Immature natural killer cell (primary cell): ENCODE results near the gene PIEZO2. TPM values are rescaled to one million over a fixed set of nuclear protein-coding genes. Genes with fewer than 3 reads are reported as not detected.

ENCODE experiments used
- DNase-seq, 3 donors: peaks; one replicate each; pipeline ENCODE4 v3.0.0; 2022; ENCODE audit warnings: mixed read lengths in 1 of 3
- H3K27ac Mint-ChIP-seq, 6 donors: one replicate each; pipeline ENCODE4 v1.8.0; 2020; ENCODE audit warnings: mixed read lengths in 6 of 6, mild to moderate bottlenecking in 5 of 6, inconsistent platforms in 4 of 6, moderate library complexity in 3 of 6
- H3K27me3 Mint-ChIP-seq, 3 donors: one replicate each; pipeline ENCODE4 v1.8.0; 2020 to 2021; ENCODE audit warnings: low read depth in 3 of 3, mild to moderate bottlenecking in 3 of 3, mixed read lengths in 3 of 3, moderate library complexity in 3 of 3, inconsistent platforms in 1 of 3
- H3K36me3 Mint-ChIP-seq, 3 donors: one replicate each; pipeline ENCODE4 v1.8.0; 2020; ENCODE audit warnings: mixed read lengths in 3 of 3, inconsistent platforms in 2 of 3, mild to moderate bottlenecking in 2 of 3
- H3K4me1 Mint-ChIP-seq, 2 donors: one replicate each; pipeline ENCODE4 v1.8.0; 2020; ENCODE audit warnings: inconsistent platforms in 2 of 2, mild to moderate bottlenecking in 2 of 2, mixed read lengths in 2 of 2, moderate library complexity in 1 of 2
- H3K4me3 Mint-ChIP-seq, 5 donors: one replicate each; pipeline ENCODE4 v1.8.0; 2020; ENCODE audit warnings: mild to moderate bottlenecking in 5 of 5, mixed read lengths in 5 of 5, inconsistent platforms in 3 of 5, moderate library complexity in 3 of 5
- H3K9me3 Mint-ChIP-seq, 6 donors: one replicate each; pipeline ENCODE4 v1.8.0; 2020; ENCODE audit warnings: mild to moderate bottlenecking in 6 of 6, mixed read lengths in 6 of 6, inconsistent platforms in 4 of 6, moderate library complexity in 3 of 6
- polyA plus RNA-seq, 3 donors: library from polyadenylated mRNA; unstranded; fragments of 300-500 nt; fragmentation: Illumina TruSeq; gene quantifications; one replicate each; pipeline ENCODE4 v1.2.3, GENCODE V29; 2021

PIEZO2 gene
- polyA plus RNA-seq, 3 donors from 2014 or later = not detected

GRCh38 chr18:10965119-10965518, 184.2 kb downstream of the PIEZO2 start:
- Mint-ChIP-seq H3K4me3 (no peak overlapping the region), H3K36me3 (no peaks in the 10 kb centered on the region), H3K27me3 (peaks cover 0 to 1% (median 0%) of the 10 kb centered on the region in 3 donors), H3K4me1 (no peaks in the 10 kb centered on the region), H3K27ac (no peak overlapping the region), H3K9me3 (peaks cover 3 to 18% (median 7%) of the 10 kb centered on the region in 6 donors)
- DNase-seq = no peak

GRCh38 chr18:10953672-10954071, 195.7 kb downstream of the PIEZO2 start:
- peaks cover 0 to 3% (median 2%) of the 10 kb centered on the region in 3 donors for H3K27me3 Mint-ChIP-seq
- H3K27ac Mint-ChIP-seq = no peak overlapping the region
- H3K36me3 Mint-ChIP-seq = no peaks in the 10 kb centered on the region
- DNase-seq = no peak
- no peaks in the 10 kb centered on the region for H3K4me1 Mint-ChIP-seq
- no peak overlapping the region for H3K4me3 Mint-ChIP-seq
- H3K9me3 Mint-ChIP-seq = peaks cover 0 to 16% (median 5%) of the 10 kb centered on the region in 6 donors

- Mint-ChIP-seq H3K4me3 (no peak overlapping the region), H3K36me3 (no peaks in the 10 kb centered on the region), H3K27me3 (peaks cover 0 to 6% (median 2%) of the 10 kb centered on the region in 3 donors), H3K9me3 (peaks cover 0 to 16% (median 7%) of the 10 kb centered on the region in 6 donors), H3K4me1 (no peaks in the 10 kb centered on the region), H3K27ac (no peak overlapping the region)
- DNase-seq = no peak
Observed at GRCh38 chr18:10951631-10952544, 197.5 kb downstream of the PIEZO2 start.

GRCh38 chr18:10950876-10951630, 198.3 kb downstream of the PIEZO2 start:
- peaks cover 0 to 1% (median 0%) of the 10 kb centered on the region in 3 donors for H3K36me3 Mint-ChIP-seq
- H3K9me3 Mint-ChIP-seq = peaks cover under 1 to 18% (median 8%) of the 10 kb centered on the region in 6 donors
- H3K27me3 Mint-ChIP-seq = peaks cover 0 to 6% (median 2%) of the 10 kb centered on the region in 3 donors
- no peak for DNase-seq
- no peak overlapping the region for H3K27ac Mint-ChIP-seq
- no peaks in the 10 kb centered on the region for H3K4me1 Mint-ChIP-seq
- H3K4me3 Mint-ChIP-seq = no peak overlapping the region

- peaks cover 5 to 25% (median 13%) of the 10 kb centered on the region in 6 donors for H3K9me3 Mint-ChIP-seq
- no peak overlapping the region for H3K27ac Mint-ChIP-seq
- no peak overlapping the region for H3K4me3 Mint-ChIP-seq
- H3K36me3 Mint-ChIP-seq = peaks cover 0 to 3% (median 0%) of the 10 kb centered on the region in 3 donors
- no peaks in the 10 kb centered on the region for H3K4me1 Mint-ChIP-seq
- H3K27me3 Mint-ChIP-seq = peaks cover 0 to 6% (median 2%) of the 10 kb centered on the region in 3 donors
- no peak for DNase-seq
Observed at GRCh38 chr18:10950080-10950875, 199.1 kb downstream of the PIEZO2 start.

- Mint-ChIP-seq H3K36me3 (peaks cover 0 to 3% (median 0%) of the 10 kb centered on the region in 3 donors), H3K4me3 (no peak overlapping the region), H3K27ac (no peak overlapping the region), H3K4me1 (no peaks in the 10 kb centered on the region), H3K27me3 (peaks cover 0 to 6% (median 0%) of the 10 kb centered on the region in 3 donors), H3K9me3 (peaks cover 6 to 27% (median 18%) of the 10 kb centered on the region in 6 donors)
- DNase-seq = no peak
Observed at GRCh38 chr18:10949655-10950054, 199.7 kb downstream of the PIEZO2 start.

GRCh38 chr18:10948421-10948820, 200.9 kb downstream of the PIEZO2 start:
- no peak for DNase-seq
- peaks cover 7 to 34% (median 20%) of the 10 kb centered on the region in 6 donors for H3K9me3 Mint-ChIP-seq
- no peak overlapping the region for H3K4me3 Mint-ChIP-seq
- no peaks in the 10 kb centered on the region for H3K4me1 Mint-ChIP-seq
- H3K27me3 Mint-ChIP-seq = peaks cover 0 to 6% (median 0%) of the 10 kb centered on the region in 3 donors
- no peak overlapping the region for H3K27ac Mint-ChIP-seq
- peaks cover 0 to 3% (median 0%) of the 10 kb centered on the region in 3 donors for H3K36me3 Mint-ChIP-seq

GRCh38 chr18:10946058-10946457, 203.3 kb downstream of the PIEZO2 start:
- Mint-ChIP-seq H3K27ac (no peak overlapping the region), H3K4me3 (no peak overlapping the region), H3K9me3 (peaks cover 6 to 39% (median 24%) of the 10 kb centered on the region in 6 donors), H3K4me1 (no peaks in the 10 kb centered on the region), H3K27me3 (peaks cover 0 to 3% (median 0%) of the 10 kb centered on the region in 3 donors), H3K36me3 (peaks cover 0 to 3% (median 0%) of the 10 kb centered on the region in 3 donors)
- DNase-seq = no peak

GRCh38 chr18:10942998-10943397, 206.4 kb downstream of the PIEZO2 start:
- Mint-ChIP-seq H3K4me3 (no peak overlapping the region), H3K9me3 (peaks cover 6 to 39% (median 23%) of the 10 kb centered on the region in 6 donors), H3K4me1 (no peaks in the 10 kb centered on the region), H3K36me3 (peaks cover 0 to 3% (median 0%) of the 10 kb centered on the region in 3 donors), H3K27ac (no peak overlapping the region), H3K27me3 (peaks cover 0 to 3% (median 0%) of the 10 kb centered on the region in 3 donors)
- DNase-seq = no peak

- no peaks in the 10 kb centered on the region for H3K4me1 Mint-ChIP-seq
- H3K27me3 Mint-ChIP-seq = peaks cover 0 to 2% (median 0%) of the 10 kb centered on the region in 3 donors
- DNase-seq = no peak
- no peaks in the 10 kb centered on the region for H3K36me3 Mint-ChIP-seq
- peaks cover 5 to 24% (median 11%) of the 10 kb centered on the region in 6 donors for H3K9me3 Mint-ChIP-seq
- no peak overlapping the region for H3K27ac Mint-ChIP-seq
- no peak overlapping the region for H3K4me3 Mint-ChIP-seq
Observed at GRCh38 chr18:10939822-10940221, 209.5 kb downstream of the PIEZO2 start.

- no peaks in the 10 kb centered on the region for H3K4me1 Mint-ChIP-seq
- H3K27me3 Mint-ChIP-seq = peaks cover 0 to 2% (median 2%) of the 10 kb centered on the region in 3 donors
- H3K9me3 Mint-ChIP-seq = peaks cover 0 to 10% (median 7%) of the 10 kb centered on the region in 6 donors
- no peak overlapping the region for H3K4me3 Mint-ChIP-seq
- H3K36me3 Mint-ChIP-seq = no peaks in the 10 kb centered on the region
- no peak overlapping the region for H3K27ac Mint-ChIP-seq
- no peak for DNase-seq
Observed at GRCh38 chr18:10937743-10938640, 211.4 kb downstream of the PIEZO2 start.
